HepG2 (cell line): Measurements from ENCODE around the gene ZNF561. TPM values are rescaled to one million over a fixed set of nuclear protein-coding genes. Genes with fewer than 3 reads are reported as not detected.
A peak's percentile ranks its signal among the peaks of the same experiment; 100 is the strongest.

Experiments used
- FOXO1 ChIP-seq: sonication (generic); formaldehyde crosslinking; IDR thresholded peaks from 2 replicates; pipeline ENCODE4 v1.4.0; 2020; ENCODE audit warnings: missing genetic modification reagents
- HNF4G ChIP-seq, 2 experiments: sonication (generic) in 1 of 2; formaldehyde crosslinking in 1 of 2; IDR thresholded peaks; 2 replicates each; pipeline versions ENCODE4 v1.4.0 to v1.6.1; 2011 to 2020; ENCODE audit warnings: borderline replicate concordance in 2 of 2, low read depth in 2 of 2, mild to moderate bottlenecking in 2 of 2, low read length in 1 of 2, missing genetic modification reagents in 1 of 2, moderate library complexity in 1 of 2
- KLF13 ChIP-seq: sonication (generic); formaldehyde crosslinking; IDR thresholded peaks from 2 replicates; pipeline ENCODE4 v1.4.0; 2020; ENCODE audit warnings: mild to moderate bottlenecking, missing genetic modification reagents
- MED13 ChIP-seq: sonication (generic); formaldehyde crosslinking; IDR thresholded peaks from 2 replicates; pipeline ENCODE4 v1.5.0; 2020; ENCODE audit warnings: missing genetic modification reagents
- NCOA2 ChIP-seq: sonication (generic); formaldehyde crosslinking; IDR thresholded peaks from 2 replicates; pipeline ENCODE4 v1.8.0; 2022; ENCODE audit warnings: inconsistent platforms
- NFKB2 ChIP-seq: sonication (generic); formaldehyde crosslinking; IDR thresholded peaks from 2 replicates; pipeline ENCODE4 v1.4.0; 2020; ENCODE audit warnings: missing genetic modification reagents, borderline replicate concordance
- NFKBIZ ChIP-seq: IDR thresholded peaks from 2 replicates; pipeline ENCODE4 v1.6.1; 2018; ENCODE audit warnings: missing genetic modification reagents, missing compliant biosample characterization
- NFRKB ChIP-seq: fragments of 450-650 bp; IDR thresholded peaks from 2 replicates; pipeline ENCODE4 v1.6.1; 2017
- PAF1 ChIP-seq: IDR thresholded peaks from 2 replicates; pipeline ENCODE4 v1.6.1; 2016; ENCODE audit warnings: missing genetic modification reagents, missing compliant biosample characterization
- PHF21A ChIP-seq: sonication (generic); formaldehyde crosslinking; IDR thresholded peaks from 2 replicates; pipeline ENCODE4 v1.5.0; 2020; ENCODE audit warnings: mild to moderate bottlenecking, missing genetic modification reagents
- RARA ChIP-seq: IDR thresholded peaks from 2 replicates; pipeline ENCODE4 v1.6.1; 2016; ENCODE audit warnings: missing genetic modification reagents, missing compliant biosample characterization
- SP140L ChIP-seq: sonication (generic); formaldehyde crosslinking; IDR thresholded peaks from 2 replicates; pipeline ENCODE4 v1.4.0; 2020; ENCODE audit warnings: missing genetic modification reagents, borderline replicate concordance
- YEATS2 ChIP-seq: sonication (generic); formaldehyde crosslinking; IDR thresholded peaks from 2 replicates; pipeline ENCODE4 v1.4.0; 2020; ENCODE audit warnings: missing genetic modification reagents, borderline replicate concordance
- ZBTB43 ChIP-seq: sonication (generic); formaldehyde crosslinking; conservative IDR thresholded peaks from 2 replicates; pipeline ENCODE4 v1.4.0; 2020; ENCODE audit warnings: missing genetic modification reagents
- ZFP36L2 ChIP-seq: sonication (generic); formaldehyde crosslinking; IDR thresholded peaks from 2 replicates; pipeline ENCODE4 v1.4.0; 2020; ENCODE audit warnings: missing genetic modification reagents
- ZNF10 ChIP-seq: sonication (generic); formaldehyde crosslinking; IDR thresholded peaks from 2 replicates; pipeline ENCODE4 v1.4.0; 2020; ENCODE audit warnings: mild to moderate bottlenecking, low read depth, missing genetic modification reagents, borderline replicate concordance
- ZNF335 ChIP-seq: sonication (generic); formaldehyde crosslinking; IDR thresholded peaks from 2 replicates; pipeline ENCODE4 v1.4.0; 2020; ENCODE audit warnings: missing genetic modification reagents
- ZNF432 ChIP-seq: sonication (generic); formaldehyde crosslinking; IDR thresholded peaks from 2 replicates; pipeline ENCODE4 v1.5.0; 2020; ENCODE audit warnings: missing genetic modification reagents, mild to moderate bottlenecking, borderline replicate concordance
- ZNF496 ChIP-seq: sonication (generic); formaldehyde crosslinking; IDR thresholded peaks from 2 replicates; pipeline ENCODE4 v1.8.1; 2023; ENCODE audit warnings: mild to moderate bottlenecking, moderate library complexity, missing genetic modification reagents; ENCODE audit not compliant: insufficient replicate concordance
- ZNF576 ChIP-seq: sonication (generic); formaldehyde crosslinking; IDR thresholded peaks from 2 replicates; pipeline ENCODE4 v1.4.0; 2020; ENCODE audit warnings: mild to moderate bottlenecking, missing genetic modification reagents
- ZNF607 ChIP-seq: sonication (generic); formaldehyde crosslinking; IDR thresholded peaks from 2 replicates; pipeline ENCODE4 v1.5.1; 2020; ENCODE audit warnings: missing genetic modification reagents, mild to moderate bottlenecking, borderline replicate concordance
- ZSCAN31 ChIP-seq: sonication (generic); formaldehyde crosslinking; IDR thresholded peaks from 2 replicates; pipeline ENCODE4 v1.5.0; 2020; ENCODE audit warnings: low read depth, mild to moderate bottlenecking, missing genetic modification reagents
- polyA plus RNA-seq, 8 experiments: library from polyadenylated mRNA; depleted of rRNA in 3 of 8; stranded (reverse) in 7 of 8; unstranded in 1 of 8; fragments of >200 nt; fragmentation: Illumina TruSeq in 4 of 8; extraction: Trizol in 4 of 8; gene quantifications; 2 replicates each; pipeline versions ENCODE4 v1.2.1 to v1.2.3, GENCODE V29; 2011 to 2016; ENCODE audit warnings: low read depth in 4 of 8, missing spikeins in 1 of 8, mixed read lengths in 1 of 8; ENCODE audit not compliant: insufficient read depth in 1 of 8
- total RNA-seq, 5 experiments: library from RNA; depleted of rRNA; stranded (reverse); fragments of >200 nt; fragmentation: Illumina TruSeq; extraction: Trizol; gene quantifications; 2 replicates each; pipeline ENCODE4 v1.2.3, GENCODE V29; 2016; ENCODE audit warnings: low read depth in 1 of 5
- TF ChIP-seq, protein P1 (sequence below): sonication (generic); formaldehyde crosslinking; IDR thresholded peaks from 2 replicates; pipeline ENCODE4 v1.5.0; 2020; ENCODE audit warnings: missing genetic modification reagents
- TF ChIP-seq, protein P2 (sequence below): sonication (generic); formaldehyde crosslinking; IDR thresholded peaks from 2 replicates; pipeline ENCODE4 v1.4.0; 2020; ENCODE audit warnings: missing genetic modification reagents

ZNF561 gene
- total and polyA plus RNA-seq, 2 of the 13 experiments (the other 11 are each of a cell fraction or from before 2014, with no cell fraction given), result 19.8 to 35.1 TPM

- no peak for TF ChIP-seq KLF13 (CRISPR knock-in tag)
- no peak for TF ChIP-seq ZNF576
- peak; percentile 63; the same call in 1 of the 2 replicates for TF ChIP-seq ZBTB43 (CRISPR knock-in tag)
- TF ChIP-seq SP140L, result no peak
- TF ChIP-seq HNF4G (IDR thresholded peaks at IDR 0.05; ENCODE audit: borderline replicate concordance, low read depth, low read length), result no peak
- TF ChIP-seq HNF4G (CRISPR knock-in tag; IDR thresholded peaks at IDR 0.05; ENCODE audit: borderline replicate concordance, low read depth), result no peak
- no peak; the same call in none of the 2 replicates for TF ChIP-seq FOXO1
- no peak; the same call in 1 of the 2 replicates for TF ChIP-seq ZFP36L2 (CRISPR knock-in tag)
- peak; percentile 84 for TF ChIP-seq YEATS2
- no peak; the same call in 1 of the 2 replicates for TF ChIP-seq NFKBIZ (CRISPR knock-in tag)
- 0 out of 2 replicates have a peak, but pooled peaks have one; percentile 59 for TF ChIP-seq ZNF607 (CRISPR knock-in tag)
- TF ChIP-seq ZNF10 (CRISPR knock-in tag), result no peak
- TF ChIP-seq RARA (CRISPR knock-in tag), result peak; percentile 51; the same call in 1 of the 2 replicates
- peak; percentile 61; the same call in 1 of the 2 replicates for TF ChIP-seq PHF21A (CRISPR knock-in tag)
- no peak for TF ChIP-seq PAF1 (CRISPR knock-in tag)
- TF ChIP-seq ZNF496, result no peak
- TF ChIP-seq, protein P1, sequence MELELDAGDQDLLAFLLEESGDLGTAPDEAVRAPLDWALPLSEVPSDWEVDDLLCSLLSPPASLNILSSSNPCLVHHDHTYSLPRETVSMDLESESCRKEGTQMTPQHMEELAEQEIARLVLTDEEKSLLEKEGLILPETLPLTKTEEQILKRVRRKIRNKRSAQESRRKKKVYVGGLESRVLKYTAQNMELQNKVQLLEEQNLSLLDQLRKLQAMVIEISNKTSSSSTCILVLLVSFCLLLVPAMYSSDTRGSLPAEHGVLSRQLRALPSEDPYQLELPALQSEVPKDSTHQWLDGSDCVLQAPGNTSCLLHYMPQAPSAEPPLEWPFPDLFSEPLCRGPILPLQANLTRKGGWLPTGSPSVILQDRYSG (CRISPR knock-in tag), result peak; percentile 90
- no peak for TF ChIP-seq ZNF335 (CRISPR knock-in tag)
- TF ChIP-seq NFRKB, result no peak
- TF ChIP-seq, protein P2, sequence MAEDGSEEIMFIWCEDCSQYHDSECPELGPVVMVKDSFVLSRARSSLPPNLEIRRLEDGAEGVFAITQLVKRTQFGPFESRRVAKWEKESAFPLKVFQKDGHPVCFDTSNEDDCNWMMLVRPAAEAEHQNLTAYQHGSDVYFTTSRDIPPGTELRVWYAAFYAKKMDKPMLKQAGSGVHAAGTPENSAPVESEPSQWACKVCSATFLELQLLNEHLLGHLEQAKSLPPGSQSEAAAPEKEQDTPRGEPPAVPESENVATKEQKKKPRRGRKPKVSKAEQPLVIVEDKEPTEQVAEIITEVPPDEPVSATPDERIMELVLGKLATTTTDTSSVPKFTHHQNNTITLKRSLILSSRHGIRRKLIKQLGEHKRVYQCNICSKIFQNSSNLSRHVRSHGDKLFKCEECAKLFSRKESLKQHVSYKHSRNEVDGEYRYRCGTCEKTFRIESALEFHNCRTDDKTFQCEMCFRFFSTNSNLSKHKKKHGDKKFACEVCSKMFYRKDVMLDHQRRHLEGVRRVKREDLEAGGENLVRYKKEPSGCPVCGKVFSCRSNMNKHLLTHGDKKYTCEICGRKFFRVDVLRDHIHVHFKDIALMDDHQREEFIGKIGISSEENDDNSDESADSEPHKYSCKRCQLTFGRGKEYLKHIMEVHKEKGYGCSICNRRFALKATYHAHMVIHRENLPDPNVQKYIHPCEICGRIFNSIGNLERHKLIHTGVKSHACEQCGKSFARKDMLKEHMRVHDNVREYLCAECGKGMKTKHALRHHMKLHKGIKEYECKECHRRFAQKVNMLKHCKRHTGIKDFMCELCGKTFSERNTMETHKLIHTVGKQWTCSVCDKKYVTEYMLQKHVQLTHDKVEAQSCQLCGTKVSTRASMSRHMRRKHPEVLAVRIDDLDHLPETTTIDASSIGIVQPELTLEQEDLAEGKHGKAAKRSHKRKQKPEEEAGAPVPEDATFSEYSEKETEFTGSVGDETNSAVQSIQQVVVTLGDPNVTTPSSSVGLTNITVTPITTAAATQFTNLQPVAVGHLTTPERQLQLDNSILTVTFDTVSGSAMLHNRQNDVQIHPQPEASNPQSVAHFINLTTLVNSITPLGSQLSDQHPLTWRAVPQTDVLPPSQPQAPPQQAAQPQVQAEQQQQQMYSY (CRISPR knock-in tag), result no peak
- peak; percentile 91; the same call in 1 of the 2 replicates for TF ChIP-seq NFKB2 (CRISPR knock-in tag)
- 0 out of 2 replicates have a peak, but pooled peaks have one; percentile 28 for TF ChIP-seq NCOA2 (CRISPR knock-in tag)
- peak; percentile 86 for TF ChIP-seq ZSCAN31 (CRISPR knock-in tag)
- TF ChIP-seq MED13 (CRISPR knock-in tag), result peak; percentile 48; the same call in 1 of the 2 replicates
- TF ChIP-seq ZNF432 (CRISPR knock-in tag), result no peak
Measured at GRCh38 chr19:9584073-9584833, 36.8 kb downstream of the ZNF561 start, which contains the start of gene ZNF121 (continued).
